SK-N-MC (cell line): ENCODE data around the gene TLR6.

Experiments used
- DNase-seq: peaks from one replicate; pipeline ENCODE4 v3.0.0-alpha.2; 2011; ENCODE audit warnings: low read depth, low spot score
- H3K27ac ChIP-seq: fragments of 200-600 bp; sonication (generic); 2 replicates; pipeline ENCODE4 v1.5.1; 2016; ENCODE audit warnings: mixed run types
- H3K36me3 ChIP-seq: fragments of 200-600 bp; sonication (generic); 2 replicates; pipeline ENCODE4 v1.6.1; 2017; ENCODE audit warnings: antibody characterized with exemption, low read length, mixed read lengths; ENCODE audit not compliant: insufficient read depth
- H3K4me3 ChIP-seq: fragments of 200-600 bp; sonication (generic); 2 replicates; pipeline ENCODE4 v1.5.1; 2016
- H3K9ac ChIP-seq: fragments of 200-600 bp; sonication (generic); 2 replicates; pipeline ENCODE4 v1.8.0; 2017; ENCODE audit warnings: mixed run types, mixed read lengths; ENCODE audit not compliant: insufficient read length
- H3K9me3 ChIP-seq: fragments of 200-600 bp; sonication (generic); 2 replicates; pipeline ENCODE4 v1.6.1; 2017; ENCODE audit warnings: low read depth, mild to moderate bottlenecking, antibody characterized with exemption, low read length, moderate library complexity, mixed read lengths
- EZH2 ChIP-seq: fragments of 200-600 bp; sonication (generic); IDR thresholded peaks from one replicate; pipeline ENCODE4 v1.6.1; 2017; ENCODE audit warnings: antibody characterized with exemption
- FOXP2 ChIP-seq: optimal IDR thresholded peaks from 2 replicates; pipeline ENCODE3; 2011; ENCODE audit warnings: mild to moderate bottlenecking, moderate library complexity; ENCODE audit not compliant: insufficient read depth; ENCODE audit errors: extremely low read length, control extremely low read depth
- POLR2AphosphoS5 ChIP-seq: IDR thresholded peaks from 2 replicates; pipeline ENCODE4 v1.6.1; 2012; ENCODE audit warnings: mild to moderate bottlenecking, low read depth, low read length, borderline replicate concordance

The TLR6 gene

GRCh38 chr4:38871593-38871992 is 15.0 kb upstream of the TLR6 start:
- Histone ChIP-seq H3K9me3 (no peaks in the 10 kb centered on the region), H3K27ac (no peak overlapping the region), H3K9ac (no peak overlapping the region), H3K36me3 (no peaks in the 10 kb centered on the region), H3K4me3 (no peak overlapping the region)
- TF ChIP-seq FOXP2 (no peak), EZH2 (no peak), POLR2AphosphoS5 (no peak)
- DNase-seq, result no peak

- no peak overlapping the region for H3K9ac ChIP-seq
- DNase-seq, result no peak
- no peak overlapping the region for H3K27ac ChIP-seq
- H3K9me3 ChIP-seq, result no peaks in the 10 kb centered on the region
- TF ChIP-seq EZH2 (no peak), FOXP2 (no peak), POLR2AphosphoS5 (no peak)
- H3K4me3 ChIP-seq, result no peak overlapping the region
- H3K36me3 ChIP-seq, result no peaks in the 10 kb centered on the region
Measured at GRCh38 chr4:38870098-38870808, 13.6 kb upstream of the TLR6 start.

- TF ChIP-seq FOXP2 (no peak), EZH2 (no peak), POLR2AphosphoS5 (no peak)
- no peak overlapping the region for H3K27ac ChIP-seq
- no peaks in the 10 kb centered on the region for H3K36me3 ChIP-seq
- no peak overlapping the region for H3K4me3 ChIP-seq
- no peaks in the 10 kb centered on the region for H3K9me3 ChIP-seq
- DNase-seq, result no peak
- no peak overlapping the region for H3K9ac ChIP-seq
Measured at GRCh38 chr4:38869511-38869910, 12.9 kb upstream of the TLR6 start.

GRCh38 chr4:38868059-38868960 is 11.7 kb upstream of the TLR6 start:
- no peaks in the 10 kb centered on the region for H3K9me3 ChIP-seq
- no peak for TF ChIP-seq POLR2AphosphoS5
- TF ChIP-seq EZH2, result no peak
- TF ChIP-seq FOXP2, result no peak
- no peaks in the 10 kb centered on the region for H3K36me3 ChIP-seq
- H3K27ac ChIP-seq, result no peak overlapping the region
- no peak for DNase-seq
- no peak overlapping the region for H3K4me3 ChIP-seq
- H3K9ac ChIP-seq, result no peak overlapping the region

- no peak for TF ChIP-seq POLR2AphosphoS5
- no peak for TF ChIP-seq FOXP2
- no peak for TF ChIP-seq EZH2
- H3K9ac ChIP-seq, result no peak within 1 kb of the TSS
- H3K27ac ChIP-seq, result no peak within 1 kb of the TSS
- DNase-seq, result no peak
- no peaks in the 10 kb centered on the region for H3K9me3 ChIP-seq
- H3K36me3 ChIP-seq, result no peaks in the 10 kb centered on the region
- no peak within 1 kb of the TSS for H3K4me3 ChIP-seq
Measured at GRCh38 chr4:38867478-38868058, 11.0 kb upstream of the TLR6 start, which contains the start of gene FAM114A1. Gene FAM114A1 (plus strand): TSS chr4:38867806. CDS start chr4:38878079, 10,273 bp downstream.

GRCh38 chr4:38866973-38867477 is 10.4 kb upstream of the TLR6 start:
- no peaks in the 10 kb centered on the region for H3K9me3 ChIP-seq
- no peak overlapping the region for H3K27ac ChIP-seq
- no peak overlapping the region for H3K9ac ChIP-seq
- no peaks in the 10 kb centered on the region for H3K36me3 ChIP-seq
- DNase-seq, result no peak
- no peak for TF ChIP-seq FOXP2
- no peak overlapping the region for H3K4me3 ChIP-seq

- H3K36me3 ChIP-seq, result no peaks in the 10 kb centered on the region
- no peak overlapping the region for H3K4me3 ChIP-seq
- no peak for DNase-seq
- no peak for TF ChIP-seq FOXP2
- no peaks in the 10 kb centered on the region for H3K9me3 ChIP-seq
- no peak overlapping the region for H3K27ac ChIP-seq
- no peak overlapping the region for H3K9ac ChIP-seq
Measured at GRCh38 chr4:38865445-38865844, 8.8 kb upstream of the TLR6 start.

GRCh38 chr4:38861791-38862190 is 5.2 kb upstream of the TLR6 start:
- Histone ChIP-seq H3K4me3 (no peak overlapping the region), H3K9me3 (no peaks in the 10 kb centered on the region), H3K9ac (no peak overlapping the region), H3K36me3 (no peaks in the 10 kb centered on the region), H3K27ac (no peak overlapping the region)
- TF ChIP-seq POLR2AphosphoS5 (no peak), FOXP2 (no peak), EZH2 (no peak)
- DNase-seq, result no peak
